ENCODE data around the gene TBCD.

TBCD gene

DNA sequence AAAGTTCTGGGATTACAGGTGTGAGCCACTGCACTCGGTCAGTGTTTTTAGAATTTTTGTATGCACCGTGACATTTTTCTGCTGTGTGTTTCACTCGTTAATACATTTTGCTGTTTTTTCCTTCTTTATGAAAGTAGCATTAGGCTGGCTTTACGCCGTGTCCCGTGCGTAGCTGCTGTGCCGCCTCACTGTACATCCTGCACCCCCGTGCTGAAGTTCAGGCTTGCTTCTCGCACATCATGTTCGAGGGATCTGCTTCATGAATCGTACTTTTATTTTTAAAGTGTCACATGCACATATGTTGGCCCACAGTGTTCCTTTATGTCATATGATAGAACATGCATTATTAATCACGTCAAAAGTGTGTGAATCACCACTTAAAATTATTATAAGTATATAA, 172.3 kb downstream of the TBCD start:
- no peaks in the 10 kb centered on the region for H3K9me2 ChIP-seq (replicated peaks; ENCODE audit: insufficient read depth, low read length)
- H2AFZ ChIP-seq (ENCODE audit: low read depth, low read length, severe bottlenecking), result no peak overlapping the region
- no peak overlapping the region for H3K4me3 ChIP-seq (ENCODE audit: insufficient read depth, low read length, poor library complexity, severe bottlenecking)
- no peaks in the 10 kb centered on the region for H3K27me3 ChIP-seq (ENCODE audit: low read length)
- H3K9me3 ChIP-seq (ENCODE audit: insufficient read depth, low read length), result no peaks in the 10 kb centered on the region
- no peak overlapping the region for H3K9ac ChIP-seq (ENCODE audit: low read length)
- no peaks in the 10 kb centered on the region for H4K20me1 ChIP-seq (ENCODE audit: low read depth, low read length)
- TF ChIP-seq CTCF (IDR thresholded peaks at IDR 0.05; ENCODE audit: insufficient read depth, low read length, poor library complexity, severe bottlenecking) (no peak), EZH2phosphoT487 (conservative IDR thresholded peaks at IDR 0.05; ENCODE audit: low read length) (no peak)
- H3K4me2 ChIP-seq (ENCODE audit: low read depth, low read length, poor library complexity, severe bottlenecking), result no peak overlapping the region
- no peaks in the 10 kb centered on the region for H3K36me3 ChIP-seq (ENCODE audit: low read length)
- no peaks in the 10 kb centered on the region for H3K79me2 ChIP-seq (ENCODE audit: insufficient read depth, low read length)
- H3F3A ChIP-seq (ENCODE audit: insufficient read depth), result no peaks in the 10 kb centered on the region
- no peak overlapping the region for H3K27ac ChIP-seq (ENCODE audit: low read depth, low read length)

GRCh38 chr17:82924812-82925211, 172.9 kb downstream of the TBCD start:
- no peaks in the 10 kb centered on the region for H3K36me3 ChIP-seq (ENCODE audit: low read length)
- TF ChIP-seq EZH2phosphoT487 (conservative IDR thresholded peaks at IDR 0.05; ENCODE audit: low read length) (no peak), CTCF (IDR thresholded peaks at IDR 0.05; ENCODE audit: insufficient read depth, low read length, poor library complexity, severe bottlenecking) (no peak)

GRCh38 chr17:82925336-82925735, 173.5 kb downstream of the TBCD start:
- TF ChIP-seq EZH2phosphoT487 (conservative IDR thresholded peaks at IDR 0.05; ENCODE audit: low read length), result no peak
- no peak for TF ChIP-seq CTCF (IDR thresholded peaks at IDR 0.05; ENCODE audit: insufficient read depth, low read length, poor library complexity, severe bottlenecking)
- no peak overlapping the region for H3K4me2 ChIP-seq (ENCODE audit: low read depth, low read length, poor library complexity, severe bottlenecking)
- H3K27ac ChIP-seq (ENCODE audit: low read depth, low read length), result no peak overlapping the region
- no peaks in the 10 kb centered on the region for H4K20me1 ChIP-seq (ENCODE audit: low read depth, low read length)
- no peak overlapping the region for H2AFZ ChIP-seq (ENCODE audit: low read depth, low read length, severe bottlenecking)
- no peaks in the 10 kb centered on the region for H3K9me2 ChIP-seq (replicated peaks; ENCODE audit: insufficient read depth, low read length)
- no peaks in the 10 kb centered on the region for H3K9me3 ChIP-seq (ENCODE audit: insufficient read depth, low read length)
- H3F3A ChIP-seq (ENCODE audit: insufficient read depth), result no peaks in the 10 kb centered on the region
- H3K36me3 ChIP-seq (ENCODE audit: low read length), result no peaks in the 10 kb centered on the region
- no peaks in the 10 kb centered on the region for H3K27me3 ChIP-seq (ENCODE audit: low read length)
- H3K4me3 ChIP-seq (ENCODE audit: insufficient read depth, low read length, poor library complexity, severe bottlenecking), result no peak overlapping the region
- H3K79me2 ChIP-seq (ENCODE audit: insufficient read depth, low read length), result no peaks in the 10 kb centered on the region
- no peak overlapping the region for H3K9ac ChIP-seq (ENCODE audit: low read length)

More at GRCh38 chr17:82924812-82925211, 172.9 kb downstream of the TBCD start:
- Histone ChIP-seq H3K9me3 (ENCODE audit: insufficient read depth, low read length) (no peaks in the 10 kb centered on the region), H3K79me2 (ENCODE audit: insufficient read depth, low read length) (no peaks in the 10 kb centered on the region), H4K20me1 (ENCODE audit: low read depth, low read length) (no peaks in the 10 kb centered on the region), H3F3A (ENCODE audit: insufficient read depth) (no peaks in the 10 kb centered on the region), H3K27me3 (ENCODE audit: low read length) (no peaks in the 10 kb centered on the region), H2AFZ (ENCODE audit: low read depth, low read length, severe bottlenecking) (no peak overlapping the region), H3K4me2 (ENCODE audit: low read depth, low read length, poor library complexity, severe bottlenecking) (no peak overlapping the region), H3K9me2 (replicated peaks; ENCODE audit: insufficient read depth, low read length) (no peaks in the 10 kb centered on the region), H3K27ac (ENCODE audit: low read depth, low read length) (no peak overlapping the region), H3K9ac (ENCODE audit: low read length) (no peak overlapping the region), H3K4me3 (ENCODE audit: insufficient read depth, low read length, poor library complexity, severe bottlenecking) (no peak overlapping the region)
